ENCODE data around the gene ANKRD13A. TPM values are rescaled to one million over a fixed set of nuclear protein-coding genes. Genes with fewer than 3 reads are reported as not detected.

ANKRD13A gene
- total and polyA plus RNA-seq, 4 donors, result 16.5 to 61.9 (median 37.3) TPM

GRCh38 chr12:109997393-109997792 is 1.8 kb upstream of the ANKRD13A start:
- intact Hi-C loops (cut with DNase I), result loop anchor here in 1 of 2 donors (5.0 kb wide), 1 partner anchor 45 kb away; no protein-coding TSS in a partner anchor
- 93 to 96% methylated on average over 4 of the region's 4 CpGs for WGBS, 2 donors
- peaks cover 0 to 3% of the 10 kb centered on the region in 2 donors for H3K4me1 ChIP-seq (ENCODE audit: control insufficient read depth in 1 of 2, insufficient read depth in 2 of 2, low read length in 2 of 2)
- DNase-seq (no peak), ATAC-seq (ENCODE audit: low FRiP score) (no peak)
- no peaks in the 10 kb centered on the region for H3K9me3 ChIP-seq (ENCODE audit: control insufficient read depth, low read length)
- H3K4me3 ChIP-seq (ENCODE audit: low read length in 2 of 2), result no peak overlapping the region
- no peak overlapping the region for H3K27ac ChIP-seq (ENCODE audit: low read depth in 1 of 2, low read length in 2 of 2)
- no peaks in the 10 kb centered on the region for H3K27me3 ChIP-seq (ENCODE audit: control insufficient read depth in 1 of 2, insufficient read depth in 2 of 2, low read length in 1 of 2)
- no peaks in the 10 kb centered on the region for H3K36me3 ChIP-seq (ENCODE audit: control insufficient read depth in 1 of 2, insufficient read depth in 2 of 2, low read length in 1 of 2)

GRCh38 chr12:109998241-109998903 is 858 bp upstream of the ANKRD13A start:
- DNase-seq, result no peak
- no peak for ATAC-seq (ENCODE audit: low FRiP score)
- no peaks in the 10 kb centered on the region for H3K27me3 ChIP-seq (ENCODE audit: control insufficient read depth in 1 of 2, insufficient read depth in 2 of 2, low read length in 1 of 2)
- peak overlapping the region in 1 of 2 donors; percentile 48 for H3K27ac ChIP-seq (ENCODE audit: low read depth in 1 of 2, low read length in 2 of 2)
- peak overlapping the region; percentile 15 to 93 for H3K4me3 ChIP-seq (ENCODE audit: low read length in 2 of 2)
- intact Hi-C loops (cut with DNase I), result loop anchor here in 1 of 2 donors (5.0 kb wide), 1 partner anchor 46 kb away; no protein-coding TSS in a partner anchor
- H3K9me3 ChIP-seq (ENCODE audit: control insufficient read depth, low read length), result no peaks in the 10 kb centered on the region
- 40 to 51% methylated on average over 9 of the region's 9 CpGs for WGBS, 2 donors
- peaks cover 2 to 3% of the 10 kb centered on the region in 2 donors for H3K4me1 ChIP-seq (ENCODE audit: control insufficient read depth in 1 of 2, insufficient read depth in 2 of 2, low read length in 2 of 2)
- no peaks in the 10 kb centered on the region for H3K36me3 ChIP-seq (ENCODE audit: control insufficient read depth in 1 of 2, insufficient read depth in 2 of 2, low read length in 1 of 2)

- 1% methylated on average over 27 of the region's 27 CpGs for WGBS, 2 donors
- DNase-seq, result peak; percentile 52 to 81
- peaks cover 2 to 3% of the 10 kb centered on the region in 2 donors for H3K4me1 ChIP-seq (ENCODE audit: control insufficient read depth in 1 of 2, insufficient read depth in 2 of 2, low read length in 2 of 2)
Measured at GRCh38 chr12:109999649-109999971, 380 bp downstream of the ANKRD13A start.

GRCh38 chr12:109999983-110000505 is 814 bp downstream of the ANKRD13A start:
- H3K4me1 ChIP-seq (ENCODE audit: control insufficient read depth in 1 of 2, insufficient read depth in 2 of 2, low read length in 2 of 2), result peaks cover 0 to 2% of the 10 kb centered on the region in 2 donors
- 1% methylated on average over 17 of the region's 17 CpGs for WGBS, 2 donors
- DNase-seq, result peak; percentile 65 to 81

More at GRCh38 chr12:109999649-109999971, 380 bp downstream of the ANKRD13A start:
- H3K27me3 ChIP-seq (ENCODE audit: control insufficient read depth in 1 of 2, insufficient read depth in 2 of 2, low read length in 1 of 2), result no peaks in the 10 kb centered on the region
- H3K9me3 ChIP-seq (ENCODE audit: control insufficient read depth, low read length), result no peaks in the 10 kb centered on the region
- H3K4me3 ChIP-seq (ENCODE audit: low read length in 2 of 2), result peak overlapping the region; percentile 82 to 93
- intact Hi-C loops (cut with DNase I), result loop anchor here in 1 of 2 donors (5.0 kb wide), 1 partner anchor 47 kb away; no protein-coding TSS in a partner anchor
- ATAC-seq (ENCODE audit: low FRiP score), result no peak
- H3K27ac ChIP-seq (ENCODE audit: low read depth in 1 of 2, low read length in 2 of 2), result peak overlapping the region in 1 of 2 donors; percentile 9
- H3K36me3 ChIP-seq (ENCODE audit: control insufficient read depth in 1 of 2, insufficient read depth in 2 of 2, low read length in 1 of 2), result no peaks in the 10 kb centered on the region

GRCh38 chr12:110001596-110001995 is 2.4 kb downstream of the ANKRD13A start:
- no peak overlapping the region for H3K27ac ChIP-seq (ENCODE audit: low read depth in 1 of 2, low read length in 2 of 2)
- ATAC-seq (ENCODE audit: low FRiP score), result no peak
- DNase-seq, result no peak
- WGBS, 2 donors, result 81 to 85% methylated on average over 4 of the region's 4 CpGs
- H3K9me3 ChIP-seq (ENCODE audit: control insufficient read depth, low read length), result no peaks in the 10 kb centered on the region
- peaks cover 0 to 2% of the 10 kb centered on the region in 2 donors for H3K4me1 ChIP-seq (ENCODE audit: control insufficient read depth in 1 of 2, insufficient read depth in 2 of 2, low read length in 2 of 2)
- no peaks in the 10 kb centered on the region for H3K36me3 ChIP-seq (ENCODE audit: control insufficient read depth in 1 of 2, insufficient read depth in 2 of 2, low read length in 1 of 2)
- intact Hi-C loops (cut with DNase I), result loop anchor here in 1 of 2 donors (5.0 kb wide), 1 partner anchor 36 kb away; no protein-coding TSS in a partner anchor
- no peak overlapping the region for H3K4me3 ChIP-seq (ENCODE audit: low read length in 2 of 2)
- no peaks in the 10 kb centered on the region for H3K27me3 ChIP-seq (ENCODE audit: control insufficient read depth in 1 of 2, insufficient read depth in 2 of 2, low read length in 1 of 2)

More at GRCh38 chr12:109999983-110000505, 814 bp downstream of the ANKRD13A start:
- Histone ChIP-seq H3K27ac (ENCODE audit: low read depth in 1 of 2, low read length in 2 of 2) (no peak overlapping the region), H3K36me3 (ENCODE audit: control insufficient read depth in 1 of 2, insufficient read depth in 2 of 2, low read length in 1 of 2) (no peaks in the 10 kb centered on the region), H3K4me3 (ENCODE audit: low read length in 2 of 2) (peak overlapping the region; percentile 82 to 93), H3K9me3 (ENCODE audit: control insufficient read depth, low read length) (no peaks in the 10 kb centered on the region), H3K27me3 (ENCODE audit: control insufficient read depth in 1 of 2, insufficient read depth in 2 of 2, low read length in 1 of 2) (no peaks in the 10 kb centered on the region)
- intact Hi-C loops (cut with DNase I), result loop anchor here in 1 of 2 donors (5.0 kb wide), 2 partner anchors 37 to 48 kb away; no protein-coding TSS in a partner anchor
- ATAC-seq (ENCODE audit: low FRiP score), result no peak

- 77 to 78% methylated on average over 8 of the region's 8 CpGs for WGBS, 2 donors
- peaks cover 0 to 2% of the 10 kb centered on the region in 2 donors for H3K4me1 ChIP-seq (ENCODE audit: control insufficient read depth in 1 of 2, insufficient read depth in 2 of 2, low read length in 2 of 2)
- intact Hi-C loops (cut with DNase I), result loop anchor here in 1 of 2 donors (5.0 kb wide), 1 partner anchor 34 kb away; no protein-coding TSS in a partner anchor
- no peak overlapping the region for H3K27ac ChIP-seq (ENCODE audit: low read depth in 1 of 2, low read length in 2 of 2)
- DNase-seq (no peak), ATAC-seq (ENCODE audit: low FRiP score) (no peak)
- H3K9me3 ChIP-seq (ENCODE audit: control insufficient read depth, low read length), result no peaks in the 10 kb centered on the region
- no peak overlapping the region for H3K4me3 ChIP-seq (ENCODE audit: low read length in 2 of 2)
- H3K36me3 ChIP-seq (ENCODE audit: control insufficient read depth in 1 of 2, insufficient read depth in 2 of 2, low read length in 1 of 2), result no peaks in the 10 kb centered on the region
- H3K27me3 ChIP-seq (ENCODE audit: control insufficient read depth in 1 of 2, insufficient read depth in 2 of 2, low read length in 1 of 2), result no peaks in the 10 kb centered on the region
Measured at GRCh38 chr12:110002676-110003515, 3.7 kb downstream of the ANKRD13A start.

GRCh38 chr12:110004598-110004997 is 5.4 kb downstream of the ANKRD13A start:
- Histone ChIP-seq H3K4me1 (ENCODE audit: control insufficient read depth in 1 of 2, insufficient read depth in 2 of 2, low read length in 2 of 2) (peaks cover 0 to 2% of the 10 kb centered on the region in 2 donors), H3K27me3 (ENCODE audit: control insufficient read depth in 1 of 2, insufficient read depth in 2 of 2, low read length in 1 of 2) (no peaks in the 10 kb centered on the region)
- DNase-seq, result no peak

GRCh38 chr12:110005319-110005973 is 6.2 kb downstream of the ANKRD13A start:
- H3K9me3 ChIP-seq (ENCODE audit: control insufficient read depth, low read length), result no peaks in the 10 kb centered on the region
- no peaks in the 10 kb centered on the region for H3K36me3 ChIP-seq (ENCODE audit: control insufficient read depth in 1 of 2, insufficient read depth in 2 of 2, low read length in 1 of 2)
- ATAC-seq (ENCODE audit: low FRiP score) (no peak), DNase-seq (no peak)
- no peak overlapping the region for H3K27ac ChIP-seq (ENCODE audit: low read depth in 1 of 2, low read length in 2 of 2)
- no peak overlapping the region for H3K4me3 ChIP-seq (ENCODE audit: low read length in 2 of 2)
- H3K27me3 ChIP-seq (ENCODE audit: control insufficient read depth in 1 of 2, insufficient read depth in 2 of 2, low read length in 1 of 2), result no peaks in the 10 kb centered on the region
- peaks cover 0 to 2% of the 10 kb centered on the region in 2 donors for H3K4me1 ChIP-seq (ENCODE audit: control insufficient read depth in 1 of 2, insufficient read depth in 2 of 2, low read length in 2 of 2)
- intact Hi-C loops (cut with DNase I), result no loop called here
- 91 to 92% methylated on average over 7 of the region's 7 CpGs for WGBS, 2 donors

More at GRCh38 chr12:110004598-110004997, 5.4 kb downstream of the ANKRD13A start:
- Histone ChIP-seq H3K27ac (ENCODE audit: low read depth in 1 of 2, low read length in 2 of 2) (no peak overlapping the region), H3K4me3 (ENCODE audit: low read length in 2 of 2) (no peak overlapping the region), H3K36me3 (ENCODE audit: control insufficient read depth in 1 of 2, insufficient read depth in 2 of 2, low read length in 1 of 2) (no peaks in the 10 kb centered on the region), H3K9me3 (ENCODE audit: control insufficient read depth, low read length) (no peaks in the 10 kb centered on the region)
- WGBS, 2 donors, result 86 to 90% methylated on average over 4 of the region's 4 CpGs
- intact Hi-C loops (cut with DNase I), result loop anchor here in 1 of 2 donors (5.0 kb wide), 1 partner anchor 33 kb away; no protein-coding TSS in a partner anchor
- no peak for ATAC-seq (ENCODE audit: low FRiP score)
